Fibroblast of the aortic adventitia (primary cell): ENCODE measurements around the gene TREX2. TPM values are rescaled to one million over a fixed set of nuclear protein-coding genes. Genes with fewer than 3 reads are reported as not detected.

Source experiments
- DNase-seq: peaks from one replicate; pipeline ENCODE4 v3.0.0-alpha.2; 2010; ENCODE audit warnings: low read depth
- H3K4me3 ChIP-seq: 2 replicates; pipeline ENCODE4 v1.5.1; 2011; ENCODE audit warnings: low read depth, mild to moderate bottlenecking, control low read depth, low read length, moderate library complexity
- CTCF ChIP-seq: IDR thresholded peaks from 2 replicates; pipeline ENCODE4 v1.5.1; 2011; ENCODE audit warnings: mild to moderate bottlenecking, low read length, control low read depth, inconsistent platforms; ENCODE audit not compliant: insufficient read depth
- total RNA-seq: library from RNA; depleted of rRNA; stranded (reverse); fragments of >200 nt; gene quantifications from 2 replicates; pipeline ENCODE4 v1.2.3, GENCODE V29; 2012; ENCODE audit warnings: low replicate concordance

The TREX2 gene
- total RNA-seq, 1 donor: 1.3 TPM

GRCh38 chrX:153463031-153463430, 17.2 kb upstream of the TREX2 start:
- H3K4me3 ChIP-seq: no peak overlapping the region
- no peak for DNase-seq
- no peak for TF ChIP-seq CTCF

GRCh38 chrX:153462291-153462690, 16.4 kb upstream of the TREX2 start:
- no peak for TF ChIP-seq CTCF
- DNase-seq: no peak
- no peak overlapping the region for H3K4me3 ChIP-seq

- H3K4me3 ChIP-seq: no peak overlapping the region
- DNase-seq: peak; percentile 47
- peak; percentile 71 for TF ChIP-seq CTCF
These were observed 15.0 kb upstream of the TREX2 start for GRCh38 chrX:153460826-153461225.

GRCh38 chrX:153459986-153460385, 14.1 kb upstream of the TREX2 start:
- DNase-seq: peak; percentile 50
- H3K4me3 ChIP-seq: no peak overlapping the region
- no peak for TF ChIP-seq CTCF

- TF ChIP-seq CTCF: no peak
- no peak overlapping the region for H3K4me3 ChIP-seq
- DNase-seq: no peak
These were observed 12.6 kb upstream of the TREX2 start for GRCh38 chrX:153458476-153458875.

- TF ChIP-seq CTCF: no peak
- no peak overlapping the region for H3K4me3 ChIP-seq
- no peak for DNase-seq
These were observed 12.1 kb upstream of the TREX2 start for GRCh38 chrX:153457827-153458466.
